ENCODE results near the gene SUB1.

- TF ChIP-seq, protein P1, sequence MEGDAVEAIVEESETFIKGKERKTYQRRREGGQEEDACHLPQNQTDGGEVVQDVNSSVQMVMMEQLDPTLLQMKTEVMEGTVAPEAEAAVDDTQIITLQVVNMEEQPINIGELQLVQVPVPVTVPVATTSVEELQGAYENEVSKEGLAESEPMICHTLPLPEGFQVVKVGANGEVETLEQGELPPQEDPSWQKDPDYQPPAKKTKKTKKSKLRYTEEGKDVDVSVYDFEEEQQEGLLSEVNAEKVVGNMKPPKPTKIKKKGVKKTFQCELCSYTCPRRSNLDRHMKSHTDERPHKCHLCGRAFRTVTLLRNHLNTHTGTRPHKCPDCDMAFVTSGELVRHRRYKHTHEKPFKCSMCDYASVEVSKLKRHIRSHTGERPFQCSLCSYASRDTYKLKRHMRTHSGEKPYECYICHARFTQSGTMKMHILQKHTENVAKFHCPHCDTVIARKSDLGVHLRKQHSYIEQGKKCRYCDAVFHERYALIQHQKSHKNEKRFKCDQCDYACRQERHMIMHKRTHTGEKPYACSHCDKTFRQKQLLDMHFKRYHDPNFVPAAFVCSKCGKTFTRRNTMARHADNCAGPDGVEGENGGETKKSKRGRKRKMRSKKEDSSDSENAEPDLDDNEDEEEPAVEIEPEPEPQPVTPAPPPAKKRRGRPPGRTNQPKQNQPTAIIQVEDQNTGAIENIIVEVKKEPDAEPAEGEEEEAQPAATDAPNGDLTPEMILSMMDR (conservative IDR thresholded peaks at IDR 0.05 in 1 of 2, IDR thresholded peaks at IDR 0.05 in 1 of 2; ENCODE audit: low read depth in 1 of 2, low read length in 2 of 2), result no peak
- TF ChIP-seq EZH2 (IDR thresholded peaks at IDR 0.05; ENCODE audit: low read length, missing control alignments), result no peak
Observed at GRCh38 chr5:32541241-32541640, 44.1 kb upstream of the SUB1 start.

Data from fibroblast of lung (primary cell).